Measurements from ENCODE around the gene SUGCT.

The SUGCT gene

GRCh38 chr7:40299097-40299496 is 164.3 kb downstream of the SUGCT start:
- H3K27ac ChIP-seq (ENCODE audit: low read depth, low read length), result no peak overlapping the region
- no peaks in the 10 kb centered on the region for H3K27me3 ChIP-seq (ENCODE audit: control insufficient read depth, insufficient read depth, low read length)
- H3K4me3 ChIP-seq (ENCODE audit: low read depth, low read length), result no peak overlapping the region

DNA sequence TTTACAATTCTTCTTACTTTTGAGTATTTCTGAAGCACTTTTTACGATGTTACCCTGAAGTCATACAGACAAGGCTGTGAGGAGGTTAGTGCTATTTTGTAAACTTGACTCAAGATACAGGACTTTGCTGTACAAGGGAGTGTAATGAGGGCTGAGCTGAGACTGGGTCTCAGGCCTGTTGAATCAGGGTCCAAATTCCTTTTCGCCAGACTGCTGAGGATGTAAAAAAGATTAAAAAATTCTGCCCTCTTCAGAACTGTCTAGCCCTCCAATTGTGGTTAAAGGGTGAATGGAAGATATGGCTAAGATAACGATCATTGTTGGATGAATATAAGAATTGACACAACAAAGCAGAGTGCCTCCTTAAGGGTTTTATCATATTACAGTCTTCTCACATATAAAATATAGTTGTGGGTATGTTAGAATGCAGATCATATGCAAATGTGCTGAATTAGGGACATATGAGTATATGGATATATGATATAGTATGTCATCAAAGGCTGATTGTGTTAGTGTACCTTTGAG is 165.4 kb downstream of the SUGCT start:
- H3K4me1 ChIP-seq (ENCODE audit: control insufficient read depth, insufficient read depth, low read length), result peaks cover 19% of the 10 kb centered on the region
- no peak overlapping the region for H3K4me3 ChIP-seq (ENCODE audit: low read depth, low read length)
- no peak overlapping the region for H3K27ac ChIP-seq (ENCODE audit: low read depth, low read length)

More at GRCh38 chr7:40299097-40299496, 164.3 kb downstream of the SUGCT start:
- Histone ChIP-seq H3K4me1 (ENCODE audit: control insufficient read depth, insufficient read depth, low read length) (peaks cover 19% of the 10 kb centered on the region), H3K9me3 (ENCODE audit: control insufficient read depth, insufficient read depth, low read length) (no peaks in the 10 kb centered on the region), H3K36me3 (ENCODE audit: control insufficient read depth, insufficient read depth, low read length) (no peaks in the 10 kb centered on the region), H3K9ac (ENCODE audit: low read depth, low read length) (no peak overlapping the region)

GRCh38 chr7:40301486-40302068 is 166.8 kb downstream of the SUGCT start:
- H3K27ac ChIP-seq (ENCODE audit: low read depth, low read length), result no peak overlapping the region

More for the DNA sequence above, 165.4 kb downstream of the SUGCT start:
- Histone ChIP-seq H3K36me3 (ENCODE audit: control insufficient read depth, insufficient read depth, low read length) (no peaks in the 10 kb centered on the region), H3K9me3 (ENCODE audit: control insufficient read depth, insufficient read depth, low read length) (no peaks in the 10 kb centered on the region), H3K27me3 (ENCODE audit: control insufficient read depth, insufficient read depth, low read length) (no peaks in the 10 kb centered on the region), H3K9ac (ENCODE audit: low read depth, low read length) (no peak overlapping the region)

DNA sequence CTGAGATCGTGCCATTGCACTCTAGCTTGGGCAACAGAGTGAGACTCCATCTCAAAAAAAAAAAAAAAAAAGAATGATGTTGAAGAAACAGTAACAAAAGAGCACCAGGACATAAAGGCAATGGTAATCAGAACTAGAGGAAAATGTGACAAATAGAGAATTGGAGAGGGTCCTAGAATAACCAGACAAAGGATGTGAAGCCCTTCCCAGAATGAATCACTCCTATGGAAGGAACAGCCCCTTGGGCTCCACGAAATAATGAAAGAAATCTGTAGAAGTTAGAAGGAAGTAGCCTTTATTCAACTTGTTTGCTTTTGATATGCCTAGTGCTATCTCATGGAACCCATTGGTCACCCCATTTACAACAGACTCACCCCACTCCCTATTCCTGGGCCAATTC is 169.2 kb downstream of the SUGCT start:
- Histone ChIP-seq H3K9me3 (ENCODE audit: control insufficient read depth, insufficient read depth, low read length) (no peaks in the 10 kb centered on the region), H3K36me3 (ENCODE audit: control insufficient read depth, insufficient read depth, low read length) (no peaks in the 10 kb centered on the region), H3K4me1 (ENCODE audit: control insufficient read depth, insufficient read depth, low read length) (peaks cover 4% of the 10 kb centered on the region), H3K4me3 (ENCODE audit: low read depth, low read length) (no peak overlapping the region), H3K9ac (ENCODE audit: low read depth, low read length) (no peak overlapping the region), H3K27me3 (ENCODE audit: control insufficient read depth, insufficient read depth, low read length) (no peaks in the 10 kb centered on the region), H3K27ac (ENCODE audit: low read depth, low read length) (no peak overlapping the region)

More at GRCh38 chr7:40301486-40302068, 166.8 kb downstream of the SUGCT start:
- Histone ChIP-seq H3K36me3 (ENCODE audit: control insufficient read depth, insufficient read depth, low read length) (no peaks in the 10 kb centered on the region), H3K4me3 (ENCODE audit: low read depth, low read length) (no peak overlapping the region), H3K27me3 (ENCODE audit: control insufficient read depth, insufficient read depth, low read length) (no peaks in the 10 kb centered on the region), H3K9ac (ENCODE audit: low read depth, low read length) (no peak overlapping the region), H3K9me3 (ENCODE audit: control insufficient read depth, insufficient read depth, low read length) (no peaks in the 10 kb centered on the region), H3K4me1 (ENCODE audit: control insufficient read depth, insufficient read depth, low read length) (peaks cover 19% of the 10 kb centered on the region)

DNA sequence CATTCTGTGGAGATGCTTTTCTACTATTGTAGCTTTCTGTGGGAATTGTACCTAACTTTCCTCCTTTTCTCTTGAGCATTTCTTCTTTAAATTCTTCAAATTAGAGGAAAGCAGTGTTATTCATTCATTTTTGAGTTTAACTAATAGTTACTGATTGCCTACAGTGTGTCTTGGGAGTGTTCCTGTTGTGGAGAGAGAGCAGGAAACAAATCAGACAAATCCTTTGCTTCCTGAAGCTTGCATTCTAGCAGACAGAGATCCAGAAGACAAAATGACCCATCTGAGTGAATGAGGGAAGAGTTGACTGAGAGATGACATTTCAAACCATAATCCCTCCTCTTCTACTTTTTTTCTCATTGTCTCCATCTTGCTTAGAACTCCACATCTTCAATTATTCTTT is 170.4 kb downstream of the SUGCT start:
- Histone ChIP-seq H3K27me3 (ENCODE audit: control insufficient read depth, insufficient read depth, low read length) (no peaks in the 10 kb centered on the region), H3K9ac (ENCODE audit: low read depth, low read length) (no peak overlapping the region), H3K27ac (ENCODE audit: low read depth, low read length) (no peak overlapping the region), H3K36me3 (ENCODE audit: control insufficient read depth, insufficient read depth, low read length) (no peaks in the 10 kb centered on the region), H3K4me3 (ENCODE audit: low read depth, low read length) (no peak overlapping the region), H3K9me3 (ENCODE audit: control insufficient read depth, insufficient read depth, low read length) (no peaks in the 10 kb centered on the region), H3K4me1 (ENCODE audit: control insufficient read depth, insufficient read depth, low read length) (no peaks in the 10 kb centered on the region)

DNA sequence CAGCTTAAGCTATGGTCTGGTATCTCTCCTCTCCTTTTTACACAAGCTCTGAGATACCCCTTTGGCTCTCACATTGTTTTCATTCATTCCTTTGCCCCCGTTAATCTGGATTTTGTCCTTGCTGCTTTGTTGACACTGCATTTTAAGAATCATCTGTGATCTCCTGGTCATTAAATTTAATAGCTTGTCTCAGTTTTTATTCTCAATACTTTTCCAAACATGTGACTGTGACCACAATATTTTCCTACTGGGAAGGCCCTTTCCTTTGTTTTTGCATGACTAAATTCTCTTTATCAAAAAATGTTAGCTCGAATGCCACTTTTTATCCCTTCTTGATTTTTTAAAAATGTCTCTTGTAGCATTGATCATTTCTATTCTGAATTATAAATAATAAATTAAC is 171.2 kb downstream of the SUGCT start:
- Histone ChIP-seq H3K9ac (ENCODE audit: low read depth, low read length) (no peak overlapping the region), H3K27ac (ENCODE audit: low read depth, low read length) (no peak overlapping the region), H3K9me3 (ENCODE audit: control insufficient read depth, insufficient read depth, low read length) (no peaks in the 10 kb centered on the region), H3K4me3 (ENCODE audit: low read depth, low read length) (no peak overlapping the region), H3K27me3 (ENCODE audit: control insufficient read depth, insufficient read depth, low read length) (no peaks in the 10 kb centered on the region), H3K36me3 (ENCODE audit: control insufficient read depth, insufficient read depth, low read length) (no peaks in the 10 kb centered on the region), H3K4me1 (ENCODE audit: control insufficient read depth, insufficient read depth, low read length) (no peaks in the 10 kb centered on the region)

DNA sequence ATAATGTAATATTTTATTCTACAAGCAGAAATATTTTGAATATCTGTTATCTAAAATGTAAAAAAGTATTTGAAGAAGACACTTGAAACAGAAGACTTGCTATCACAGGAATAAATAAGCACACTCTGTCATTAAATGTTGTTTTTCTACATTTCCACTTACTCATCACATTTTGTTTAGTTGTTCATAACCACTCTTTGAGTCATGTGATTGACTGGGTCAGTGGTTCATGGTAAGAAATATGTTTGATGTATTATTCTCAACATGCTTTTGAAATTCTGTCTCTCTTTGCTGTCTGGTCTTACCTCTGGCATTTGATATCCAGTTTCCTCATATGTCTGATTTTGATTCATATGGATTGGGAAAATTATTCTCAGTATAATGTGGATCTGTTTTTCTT is 171.8 kb downstream of the SUGCT start:
- Histone ChIP-seq H3K4me1 (ENCODE audit: control insufficient read depth, insufficient read depth, low read length) (no peaks in the 10 kb centered on the region; the same call in 1 of the 2 replicates), H3K9ac (ENCODE audit: low read depth, low read length) (no peak overlapping the region), H3K4me3 (ENCODE audit: low read depth, low read length) (no peak overlapping the region), H3K27ac (ENCODE audit: low read depth, low read length) (no peak overlapping the region), H3K36me3 (ENCODE audit: control insufficient read depth, insufficient read depth, low read length) (no peaks in the 10 kb centered on the region), H3K27me3 (ENCODE audit: control insufficient read depth, insufficient read depth, low read length) (no peaks in the 10 kb centered on the region), H3K9me3 (ENCODE audit: control insufficient read depth, insufficient read depth, low read length) (no peaks in the 10 kb centered on the region)

DNA sequence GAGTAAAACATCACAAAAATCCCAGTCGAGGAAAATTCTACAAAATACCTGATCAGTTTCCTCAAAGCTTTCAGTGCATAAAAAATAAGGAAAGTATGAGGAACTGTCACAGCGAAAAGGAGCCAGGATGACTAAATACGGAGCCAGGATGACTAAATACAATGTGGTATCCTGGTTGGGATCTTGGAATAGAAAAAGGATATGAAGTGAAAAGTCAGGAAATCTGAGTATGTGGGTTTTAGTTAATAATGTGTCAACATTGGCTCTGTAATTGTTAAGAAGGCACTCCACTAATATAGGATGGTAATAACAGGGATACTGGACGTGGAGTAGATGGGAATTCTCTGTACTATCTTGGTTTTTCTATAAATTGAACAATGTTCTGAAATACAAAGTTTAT is 175.5 kb downstream of the SUGCT start:
- Histone ChIP-seq H3K9ac (ENCODE audit: low read depth, low read length) (no peak overlapping the region), H3K27me3 (ENCODE audit: control insufficient read depth, insufficient read depth, low read length) (no peaks in the 10 kb centered on the region), H3K27ac (ENCODE audit: low read depth, low read length) (no peak overlapping the region), H3K36me3 (ENCODE audit: control insufficient read depth, insufficient read depth, low read length) (no peaks in the 10 kb centered on the region), H3K4me1 (ENCODE audit: control insufficient read depth, insufficient read depth, low read length) (no peaks in the 10 kb centered on the region; the same call in 1 of the 2 replicates), H3K9me3 (ENCODE audit: control insufficient read depth, insufficient read depth, low read length) (no peaks in the 10 kb centered on the region), H3K4me3 (ENCODE audit: low read depth, low read length) (no peak overlapping the region)

- no peak overlapping the region for H3K4me3 ChIP-seq (ENCODE audit: low read depth, low read length)
- no peaks in the 10 kb centered on the region for H3K27me3 ChIP-seq (ENCODE audit: control insufficient read depth, insufficient read depth, low read length)
- H3K27ac ChIP-seq (ENCODE audit: low read depth, low read length), result no peak overlapping the region
- no peak overlapping the region for H3K9ac ChIP-seq (ENCODE audit: low read depth, low read length)
- H3K36me3 ChIP-seq (ENCODE audit: control insufficient read depth, insufficient read depth, low read length), result no peaks in the 10 kb centered on the region
- H3K4me1 ChIP-seq (ENCODE audit: control insufficient read depth, insufficient read depth, low read length), result no peaks in the 10 kb centered on the region; the same call in 1 of the 2 replicates
- H3K9me3 ChIP-seq (ENCODE audit: control insufficient read depth, insufficient read depth, low read length), result no peaks in the 10 kb centered on the region
These were observed 176.5 kb downstream of the SUGCT start for GRCh38 chr7:40311307-40311706.

DNA sequence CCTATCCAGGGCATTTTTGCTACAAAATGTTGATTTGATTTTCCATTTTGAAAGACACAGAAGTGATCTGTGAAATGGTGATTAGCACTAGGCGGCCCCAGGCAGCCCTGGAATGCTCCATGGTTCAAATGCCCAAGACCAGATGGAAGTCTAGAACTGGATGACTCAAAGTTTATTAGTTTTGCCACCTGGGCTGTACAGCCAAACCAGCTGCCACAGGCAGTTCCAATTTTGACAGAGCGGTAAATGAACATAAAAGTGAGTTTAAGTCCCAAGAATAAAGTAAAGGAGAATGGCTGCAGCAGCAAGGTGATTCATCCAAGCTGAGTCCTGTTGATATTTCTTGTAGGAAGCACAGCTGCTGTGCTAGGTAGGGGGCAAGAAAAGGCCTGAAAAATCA is 180.5 kb downstream of the SUGCT start:
- Histone ChIP-seq H3K9me3 (ENCODE audit: control insufficient read depth, insufficient read depth, low read length) (no peaks in the 10 kb centered on the region), H3K4me1 (ENCODE audit: control insufficient read depth, insufficient read depth, low read length) (peaks cover 5% of the 10 kb centered on the region), H3K36me3 (ENCODE audit: control insufficient read depth, insufficient read depth, low read length) (no peaks in the 10 kb centered on the region), H3K27me3 (ENCODE audit: control insufficient read depth, insufficient read depth, low read length) (no peaks in the 10 kb centered on the region), H3K4me3 (ENCODE audit: low read depth, low read length) (no peak overlapping the region), H3K9ac (ENCODE audit: low read depth, low read length) (no peak overlapping the region), H3K27ac (ENCODE audit: low read depth, low read length) (no peak overlapping the region)

DNA sequence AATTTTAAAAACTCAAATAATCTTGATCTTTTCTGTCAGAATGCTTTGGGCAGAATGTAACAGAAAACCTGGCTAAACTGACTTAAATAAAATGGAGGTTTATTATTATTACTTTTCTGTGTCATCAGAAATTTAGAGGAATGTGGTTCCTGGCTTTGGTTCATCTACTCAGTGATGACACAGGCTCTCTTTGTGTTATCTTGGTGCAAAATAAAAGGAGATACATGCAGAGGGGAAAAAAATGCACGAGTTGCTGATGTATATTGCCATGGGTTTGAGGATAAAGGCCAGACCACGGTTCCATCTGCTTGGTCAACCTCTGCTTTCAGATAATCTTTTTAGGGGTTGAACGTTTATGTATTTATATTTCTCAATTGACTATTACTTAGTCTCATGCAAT is 181.4 kb downstream of the SUGCT start:
- H3K4me3 ChIP-seq (ENCODE audit: low read depth, low read length), result no peak overlapping the region
- no peak overlapping the region for H3K27ac ChIP-seq (ENCODE audit: low read depth, low read length)
- H3K4me1 ChIP-seq (ENCODE audit: control insufficient read depth, insufficient read depth, low read length), result peaks cover 5% of the 10 kb centered on the region
- H3K9ac ChIP-seq (ENCODE audit: low read depth, low read length), result no peak overlapping the region
- H3K27me3 ChIP-seq (ENCODE audit: control insufficient read depth, insufficient read depth, low read length), result no peaks in the 10 kb centered on the region
- H3K36me3 ChIP-seq (ENCODE audit: control insufficient read depth, insufficient read depth, low read length), result no peaks in the 10 kb centered on the region
- no peaks in the 10 kb centered on the region for H3K9me3 ChIP-seq (ENCODE audit: control insufficient read depth, insufficient read depth, low read length)
